H9 (cell line): ENCODE results near the gene CD80. TPM values are rescaled to one million over a fixed set of nuclear protein-coding genes. Genes with fewer than 3 reads are reported as not detected.

Experiments
- DNase-seq: peaks from one replicate; pipeline ENCODE4 v3.0.0-alpha.2; 2017
- H2AFZ ChIP-seq: one replicate; pipeline ENCODE4 v1.6.1; 2013; ENCODE audit warnings: mild to moderate bottlenecking, low read length, control low read depth, moderate library complexity
- H2AK5ac ChIP-seq: 2 replicates; pipeline ENCODE4 v1.6.1; 2013; ENCODE audit warnings: low read length, control low read depth, mixed read lengths; ENCODE audit not compliant: insufficient read length
- H2BK120ac ChIP-seq: one replicate; pipeline ENCODE4 v1.6.1; 2013; ENCODE audit warnings: low read depth, mild to moderate bottlenecking, low read length, control low read depth, inconsistent platforms; ENCODE audit not compliant: poor library complexity, severe bottlenecking
- H2BK12ac ChIP-seq: 2 replicates; pipeline ENCODE4 v1.6.1; 2013; ENCODE audit warnings: low read length, control low read depth, mixed read lengths, low read depth; ENCODE audit not compliant: insufficient read length
- H2BK15ac ChIP-seq: 2 replicates; pipeline ENCODE4 v1.6.1; 2013; ENCODE audit warnings: low read depth, low read length, control low read depth
- H2BK20ac ChIP-seq: one replicate; pipeline ENCODE4 v1.6.1; 2013; ENCODE audit warnings: low read depth, mild to moderate bottlenecking, low read length, control low read depth, inconsistent platforms; ENCODE audit not compliant: poor library complexity, severe bottlenecking
- H2BK5ac ChIP-seq: 2 replicates; pipeline ENCODE4 v1.6.1; 2013; ENCODE audit warnings: low read length, control low read depth, mixed read lengths; ENCODE audit not compliant: insufficient read length
- H3K14ac ChIP-seq: 2 replicates; pipeline ENCODE4 v1.6.1; 2013; ENCODE audit warnings: low read length, control low read depth; ENCODE audit not compliant: insufficient read depth
- H3K18ac ChIP-seq: 2 replicates; pipeline ENCODE4 v1.6.1; 2013; ENCODE audit warnings: low read depth, mild to moderate bottlenecking, mixed read lengths, low read length, control low read depth; ENCODE audit not compliant: insufficient read length
- H3K23ac ChIP-seq: 2 replicates; pipeline ENCODE4 v1.6.1; 2013; ENCODE audit warnings: low read length, control low read depth, mixed read lengths, low read depth; ENCODE audit not compliant: insufficient read length
- H3K23me2 ChIP-seq: 2 replicates; pipeline ENCODE4 v1.6.1; 2013; ENCODE audit warnings: low read depth, mild to moderate bottlenecking, mixed read lengths, low read length, control low read depth; ENCODE audit not compliant: insufficient read length, poor library complexity, severe bottlenecking
- H3K27ac ChIP-seq: 2 replicates; pipeline ENCODE4 v1.5.1; 2013; ENCODE audit warnings: low read length, control low read depth, mixed read lengths, low read depth; ENCODE audit not compliant: insufficient read length
- H3K27me3 ChIP-seq: 2 replicates; pipeline ENCODE4 v1.6.1; 2013; ENCODE audit warnings: low read length, control low read depth, inconsistent platforms; ENCODE audit not compliant: insufficient read depth
- H3K4ac ChIP-seq: 2 replicates; pipeline ENCODE4 v1.6.1; 2013; ENCODE audit warnings: low read depth, mild to moderate bottlenecking, control low read depth, inconsistent platforms, low read length, moderate library complexity
- H3K4me1 ChIP-seq: 2 replicates; pipeline ENCODE4 v1.6.1; 2013; ENCODE audit warnings: low read length, control low read depth, inconsistent platforms; ENCODE audit not compliant: insufficient read depth
- H3K4me2 ChIP-seq: 2 replicates; pipeline ENCODE4 v1.6.1; 2013; ENCODE audit warnings: low read length, control low read depth, mixed read lengths; ENCODE audit not compliant: insufficient read length, insufficient read depth
- H3K56ac ChIP-seq: 2 replicates; pipeline ENCODE4 v1.6.1; 2013; ENCODE audit warnings: low read depth, mild to moderate bottlenecking, mixed read lengths, low read length, control low read depth; ENCODE audit not compliant: insufficient read length
- H3K79me1 ChIP-seq: 2 replicates; pipeline ENCODE4 v1.6.1; 2013; ENCODE audit warnings: low read depth, mild to moderate bottlenecking, moderate library complexity, low read length, control low read depth, inconsistent platforms; ENCODE audit not compliant: insufficient read depth, poor library complexity, severe bottlenecking
- H3K79me2 ChIP-seq: 2 replicates; pipeline ENCODE4 v1.6.1; 2013; ENCODE audit warnings: low read length, control low read depth, inconsistent platforms; ENCODE audit not compliant: insufficient read depth
- H3K9ac ChIP-seq: 2 replicates; pipeline ENCODE4 v1.6.1; 2013; ENCODE audit warnings: low read length, control low read depth, mixed read lengths; ENCODE audit not compliant: insufficient read length; ENCODE audit errors: extremely low read depth
- H3K9me3 ChIP-seq: one replicate; pipeline ENCODE4 v1.6.1; 2013; ENCODE audit warnings: low read depth, low read length, inconsistent platforms; ENCODE audit not compliant: control insufficient read depth
- H3T11ph ChIP-seq: one replicate; pipeline ENCODE4 v1.6.1; 2013; ENCODE audit warnings: mild to moderate bottlenecking, low read length, control low read depth, inconsistent platforms
- H4K20me1 ChIP-seq: one replicate; pipeline ENCODE4 v1.6.1; 2013; ENCODE audit not compliant: control insufficient read depth, insufficient read length, insufficient read depth
- H4K5ac ChIP-seq: 2 replicates; pipeline ENCODE4 v1.6.1; 2013; ENCODE audit warnings: low read depth, mild to moderate bottlenecking, mixed read lengths, low read length, control low read depth; ENCODE audit not compliant: insufficient read length
- H4K8ac ChIP-seq: replicated peaks from 2 replicates; pipeline ENCODE4 v1.6.1; 2013; ENCODE audit warnings: low read length, control low read depth, mixed read lengths, low read depth; ENCODE audit not compliant: insufficient read length
- H4K91ac ChIP-seq: 2 replicates; pipeline ENCODE4 v1.6.1; 2013; ENCODE audit warnings: low read depth, mild to moderate bottlenecking, moderate library complexity, mixed read lengths, low read length, control low read depth; ENCODE audit not compliant: insufficient read length
- H3K27ac Mint-ChIP-seq, 3 experiments: 2 replicates in 2 of 3; 3 replicates in 1 of 3; pipeline ENCODE4 v1.8.0; 2020 to 2021; ENCODE audit warnings: mixed read lengths in 3 of 3, mild to moderate bottlenecking in 1 of 3, moderate library complexity in 1 of 3
- H3K27me3 Mint-ChIP-seq: 2 replicates; pipeline ENCODE4 v1.8.0; 2021; ENCODE audit warnings: low read depth, mild to moderate bottlenecking, moderate library complexity, mixed read lengths
- H3K36me3 Mint-ChIP-seq, 3 experiments: 2 replicates in 2 of 3; 3 replicates in 1 of 3; pipeline ENCODE4 v1.8.0; 2020 to 2021; ENCODE audit warnings: low read depth in 3 of 3, mixed read lengths in 3 of 3; ENCODE audit not compliant: insufficient read depth in 1 of 3
- H3K4me1 Mint-ChIP-seq, 2 experiments: 2 replicates each; pipeline ENCODE4 v1.8.0; 2020; ENCODE audit warnings: mixed read lengths in 2 of 2
- H3K4me3 Mint-ChIP-seq, 2 experiments: 2 replicates in 1 of 2; 3 replicates in 1 of 2; pipeline ENCODE4 v1.8.0; 2020 to 2021; ENCODE audit warnings: mild to moderate bottlenecking in 2 of 2, mixed read lengths in 2 of 2, moderate library complexity in 1 of 2
- H3K9me3 Mint-ChIP-seq, 2 experiments: 2 replicates in 1 of 2; 3 replicates in 1 of 2; pipeline ENCODE4 v1.8.0; 2020; ENCODE audit warnings: mild to moderate bottlenecking in 2 of 2, mixed read lengths in 2 of 2, moderate library complexity in 1 of 2
- WGBS: extraction: QIAGEN DNeasy Blood & Tissue Kit; methylation state at CpG from one replicate; pipeline ENCODE4 v1.1.7; 2013; ENCODE audit warnings: missing lambda C conversion rate, low lambda C conversion rate, mixed read lengths; ENCODE audit not compliant: insufficient read length; ENCODE audit errors: extremely low coverage; 5-methylcytosine and 5-hydroxymethylcytosine counted together
- total RNA-seq: library from RNA; stranded (reverse); gene quantifications from 2 replicates; pipeline ENCODE4 v1.2.1, GENCODE V29; 2021
- TF ChIP-seq, protein P1 (sequence below): fragments of 200-600 bp; sonication (generic); conservative IDR thresholded peaks from 3 replicates; pipeline ENCODE4 v1.8.0; 2021; ENCODE audit warnings: antibody characterized with exemption, mild to moderate bottlenecking

CD80 gene
- total RNA-seq, 1 experiment from 2014 or later = not detected

- H2AFZ ChIP-seq = no peak overlapping the region
- no peak overlapping the region for H3K4me2 ChIP-seq
- H4K91ac ChIP-seq = no peak overlapping the region
- no peak overlapping the region for H2BK20ac ChIP-seq
- H3K27ac Mint-ChIP-seq = no peak overlapping the region
- no peak overlapping the region for H2BK120ac ChIP-seq
- no peaks in the 10 kb centered on the region for H3K79me2 ChIP-seq
- no peak overlapping the region for H2BK12ac ChIP-seq
- H2AK5ac ChIP-seq = no peak overlapping the region
- no peak overlapping the region for H4K8ac ChIP-seq
- H3K9me3 ChIP-seq = no peaks in the 10 kb centered on the region
- H4K5ac ChIP-seq = no peak overlapping the region
- no peaks in the 10 kb centered on the region for H3K27me3 ChIP-seq
- H3T11ph ChIP-seq = no peak overlapping the region
- DNase-seq = no peak
- no peaks in the 10 kb centered on the region for H3K79me1 ChIP-seq
- H3K18ac ChIP-seq = no peak overlapping the region
- H3K9me3 Mint-ChIP-seq = peaks cover 6 to 13% of the 10 kb centered on the region in 2 experiments; a peak in 4 of 5 replicates
- no peaks in the 10 kb centered on the region for H3K23me2 ChIP-seq
- no peak overlapping the region for H3K4ac ChIP-seq
- no peak overlapping the region for H3K23ac ChIP-seq
- no peak overlapping the region for H3K4me3 Mint-ChIP-seq
- H3K4me1 ChIP-seq = no peaks in the 10 kb centered on the region; the same call in 1 of the 2 replicates
- H4K20me1 ChIP-seq = no peaks in the 10 kb centered on the region
- H3K27me3 Mint-ChIP-seq = peaks cover 5% of the 10 kb centered on the region
- H3K14ac ChIP-seq = no peak overlapping the region
- H3K27ac ChIP-seq = no peak overlapping the region
- peaks cover 17 to 20% of the 10 kb centered on the region in 2 experiments for H3K4me1 Mint-ChIP-seq
- H3K56ac ChIP-seq = no peak overlapping the region
- no peak overlapping the region for H2BK5ac ChIP-seq
- no peak overlapping the region for H3K9ac ChIP-seq
- no peak overlapping the region for H2BK15ac ChIP-seq
- TF ChIP-seq, protein P1, sequence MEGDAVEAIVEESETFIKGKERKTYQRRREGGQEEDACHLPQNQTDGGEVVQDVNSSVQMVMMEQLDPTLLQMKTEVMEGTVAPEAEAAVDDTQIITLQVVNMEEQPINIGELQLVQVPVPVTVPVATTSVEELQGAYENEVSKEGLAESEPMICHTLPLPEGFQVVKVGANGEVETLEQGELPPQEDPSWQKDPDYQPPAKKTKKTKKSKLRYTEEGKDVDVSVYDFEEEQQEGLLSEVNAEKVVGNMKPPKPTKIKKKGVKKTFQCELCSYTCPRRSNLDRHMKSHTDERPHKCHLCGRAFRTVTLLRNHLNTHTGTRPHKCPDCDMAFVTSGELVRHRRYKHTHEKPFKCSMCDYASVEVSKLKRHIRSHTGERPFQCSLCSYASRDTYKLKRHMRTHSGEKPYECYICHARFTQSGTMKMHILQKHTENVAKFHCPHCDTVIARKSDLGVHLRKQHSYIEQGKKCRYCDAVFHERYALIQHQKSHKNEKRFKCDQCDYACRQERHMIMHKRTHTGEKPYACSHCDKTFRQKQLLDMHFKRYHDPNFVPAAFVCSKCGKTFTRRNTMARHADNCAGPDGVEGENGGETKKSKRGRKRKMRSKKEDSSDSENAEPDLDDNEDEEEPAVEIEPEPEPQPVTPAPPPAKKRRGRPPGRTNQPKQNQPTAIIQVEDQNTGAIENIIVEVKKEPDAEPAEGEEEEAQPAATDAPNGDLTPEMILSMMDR = no peak
- peaks cover 0 to 5% (median 2%) of the 10 kb centered on the region in 3 experiments; a peak in 5 of 7 replicates for H3K36me3 Mint-ChIP-seq
- no CpG with 5 or more reads among the region's 1 CpG for WGBS
Observed at GRCh38 chr3:119592861-119593260, 33.4 kb upstream of the CD80 start.
